GM12891 (cell line): ENCODE measurements around the gene RRM2.

Experiments used
- DNase-seq: peaks from one replicate; pipeline ENCODE4 v3.0.0; 2011; ENCODE audit warnings: low spot score; ENCODE audit not compliant: insufficient read length
- FAIRE-seq: peaks from 2 replicates; lab custom pipeline; 2011; peaks lifted over from hg19 to GRCh38; lab: Jason Lieb, UNC
- SPI1 ChIP-seq: IDR thresholded peaks from 2 replicates; pipeline ENCODE4 v1.6.1; 2011; ENCODE audit warnings: low read depth, low read length, control low read depth
- TAF1 ChIP-seq: IDR thresholded peaks from 2 replicates; pipeline ENCODE4 v1.6.1; 2011; ENCODE audit warnings: low read depth, low read length, control low read depth

The RRM2 gene

GRCh38 chr2:10180229-10180628, 57.7 kb downstream of the RRM2 start:
- TF ChIP-seq SPI1, result no peak
- no peak for TF ChIP-seq TAF1
- no peak for FAIRE-seq
- DNase-seq, result no peak
